AG04449 (cell line): ENCODE measurements around the gene PDZRN4.

Experiments
- CTCF ChIA-PET: fragments of 350-600 bp; formaldehyde crosslinking; extraction: SDS; loops from one replicate; lab custom pipeline; 2021; ENCODE audit warnings: antibody characterized with exemption; lab: Yijun Ruan, JAX
- POLR2A ChIA-PET: fragments of 400-600, 350-600 bp; formaldehyde crosslinking; extraction: SDS; loops from one replicate; lab custom pipeline; 2020; ENCODE audit warnings: antibody characterized with exemption, inconsistent platforms; lab: Yijun Ruan, JAX
- DNase-seq: peaks from one replicate; pipeline ENCODE4 v3.0.0-alpha.2; 2010; ENCODE audit warnings: low read depth, low spot score
- H3K4me3 ChIP-seq: 2 replicates; pipeline ENCODE4 v1.5.1; 2011; ENCODE audit warnings: low read depth, mild to moderate bottlenecking, control low read depth, low read length
- TF ChIP-seq, protein P1 (sequence below): IDR thresholded peaks from one replicate; pipeline ENCODE4 v1.5.1; 2011; ENCODE audit warnings: mild to moderate bottlenecking, moderate library complexity, low read length, control low read depth, inconsistent platforms; ENCODE audit not compliant: insufficient read depth; ENCODE audit errors: missing control alignments

PDZRN4 gene

DNA sequence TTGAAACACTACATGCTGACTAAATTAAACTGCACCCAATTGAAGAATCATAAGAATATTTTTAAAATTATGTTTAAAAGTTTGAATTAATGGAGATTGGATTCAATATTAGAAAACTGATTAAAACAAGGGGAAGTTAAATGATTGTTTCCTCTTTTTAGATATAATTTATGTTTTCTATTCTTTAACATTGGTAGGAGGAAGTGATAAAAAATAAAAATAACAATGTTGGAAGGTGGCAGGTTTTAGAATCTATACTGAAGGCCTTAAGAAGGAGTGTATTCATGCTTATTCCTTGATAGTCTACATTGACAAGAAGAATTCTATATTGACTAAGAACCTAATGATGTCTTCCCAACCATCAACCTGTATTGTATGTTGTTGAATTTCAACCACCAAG is 168.1 kb downstream of the PDZRN4 start:
- CTCF ChIA-PET: no interaction called here
- POLR2A ChIA-PET: no interaction called here
- TF ChIP-seq, protein P1, sequence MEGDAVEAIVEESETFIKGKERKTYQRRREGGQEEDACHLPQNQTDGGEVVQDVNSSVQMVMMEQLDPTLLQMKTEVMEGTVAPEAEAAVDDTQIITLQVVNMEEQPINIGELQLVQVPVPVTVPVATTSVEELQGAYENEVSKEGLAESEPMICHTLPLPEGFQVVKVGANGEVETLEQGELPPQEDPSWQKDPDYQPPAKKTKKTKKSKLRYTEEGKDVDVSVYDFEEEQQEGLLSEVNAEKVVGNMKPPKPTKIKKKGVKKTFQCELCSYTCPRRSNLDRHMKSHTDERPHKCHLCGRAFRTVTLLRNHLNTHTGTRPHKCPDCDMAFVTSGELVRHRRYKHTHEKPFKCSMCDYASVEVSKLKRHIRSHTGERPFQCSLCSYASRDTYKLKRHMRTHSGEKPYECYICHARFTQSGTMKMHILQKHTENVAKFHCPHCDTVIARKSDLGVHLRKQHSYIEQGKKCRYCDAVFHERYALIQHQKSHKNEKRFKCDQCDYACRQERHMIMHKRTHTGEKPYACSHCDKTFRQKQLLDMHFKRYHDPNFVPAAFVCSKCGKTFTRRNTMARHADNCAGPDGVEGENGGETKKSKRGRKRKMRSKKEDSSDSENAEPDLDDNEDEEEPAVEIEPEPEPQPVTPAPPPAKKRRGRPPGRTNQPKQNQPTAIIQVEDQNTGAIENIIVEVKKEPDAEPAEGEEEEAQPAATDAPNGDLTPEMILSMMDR: no peak
- no peak for DNase-seq
- H3K4me3 ChIP-seq: no peak overlapping the region

DNA sequence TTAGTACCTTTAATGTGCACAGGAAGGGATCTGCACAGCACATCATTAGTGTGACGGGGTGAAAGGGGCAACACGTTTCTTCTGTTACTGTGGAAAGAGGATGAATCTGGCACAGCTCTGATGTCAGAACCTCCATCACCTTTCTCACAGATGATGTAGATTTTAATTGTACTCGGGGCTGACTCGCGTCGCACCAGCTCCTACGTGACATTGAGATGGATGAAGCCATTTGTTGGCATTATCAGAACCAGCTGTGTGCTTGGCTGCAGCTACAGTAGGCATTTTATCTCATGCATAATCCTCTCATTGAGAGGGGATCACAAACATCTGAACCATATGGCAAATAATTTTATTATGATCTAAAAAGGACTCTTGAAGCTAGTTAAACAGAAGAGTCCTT is 173.6 kb downstream of the PDZRN4 start:
- DNase-seq: no peak
- H3K4me3 ChIP-seq: no peak overlapping the region
- TF ChIP-seq, protein P1: no peak
- CTCF ChIA-PET: no interaction called here
- POLR2A ChIA-PET: no interaction called here

DNA sequence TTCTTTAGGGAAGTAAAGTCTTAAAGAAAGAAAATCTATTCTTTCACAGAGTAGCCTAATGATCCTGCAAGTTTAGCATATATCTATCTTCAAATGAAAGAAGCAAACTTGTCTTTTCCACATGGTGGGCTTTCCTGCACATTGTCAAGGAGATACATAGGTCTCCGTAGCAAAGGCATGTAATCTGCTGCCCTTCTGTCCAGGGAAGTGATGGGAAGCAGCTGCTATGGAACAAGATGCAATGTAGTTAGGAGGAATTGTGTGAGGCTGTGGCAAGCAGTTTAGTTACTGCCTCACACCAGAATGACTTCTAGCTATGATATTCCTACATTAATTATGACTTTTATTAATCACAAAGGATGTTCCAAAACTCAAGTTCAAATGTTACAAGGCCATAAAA is 174.4 kb downstream of the PDZRN4 start:
- no peak overlapping the region for H3K4me3 ChIP-seq
- DNase-seq: no peak
- POLR2A ChIA-PET: no interaction called here
- CTCF ChIA-PET: no interaction called here
- TF ChIP-seq, protein P1: no peak

DNA sequence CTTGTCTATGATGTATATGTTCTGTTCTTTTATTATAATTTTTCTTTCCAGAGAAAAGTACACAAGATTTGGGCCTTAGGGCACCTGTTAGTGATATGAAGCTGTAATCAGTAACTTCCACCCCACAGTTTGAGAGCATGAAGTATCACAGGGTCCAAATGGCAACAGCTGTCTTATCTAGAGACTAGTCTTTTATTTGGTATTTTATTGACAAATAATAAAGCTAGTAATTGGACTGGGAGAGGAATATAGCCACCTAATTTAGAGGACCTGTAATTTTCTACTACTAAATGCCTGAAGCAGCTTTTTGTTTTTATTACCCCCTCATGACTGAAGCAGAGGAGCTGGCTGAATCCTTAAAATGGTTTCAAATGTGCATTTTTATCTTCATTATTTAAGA is 174.8 kb downstream of the PDZRN4 start:
- ChIA-PET POLR2A (no interaction called here), CTCF (no interaction called here)
- TF ChIP-seq, protein P1: no peak
- no peak overlapping the region for H3K4me3 ChIP-seq
- no peak for DNase-seq

DNA sequence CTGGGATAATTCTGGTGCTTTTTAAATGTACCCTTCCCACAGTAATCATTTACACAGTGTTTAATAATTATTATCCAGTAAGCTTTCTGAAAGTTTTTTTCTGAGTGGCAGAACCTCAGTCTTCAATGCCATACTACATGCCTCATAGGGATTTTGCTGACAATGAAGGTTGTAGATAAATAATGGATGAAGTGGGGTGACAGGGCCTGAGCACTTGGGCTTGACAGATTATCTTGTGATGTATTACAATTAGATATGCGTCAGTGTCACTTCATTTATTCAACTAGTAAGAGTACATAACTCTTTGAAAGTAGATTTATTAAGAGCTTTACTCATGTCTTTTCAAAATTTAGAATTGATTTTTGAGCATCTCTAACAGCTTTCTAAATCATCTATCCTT is 176.1 kb downstream of the PDZRN4 start:
- no peak overlapping the region for H3K4me3 ChIP-seq
- TF ChIP-seq, protein P1: no peak
- CTCF ChIA-PET: no interaction called here
- POLR2A ChIA-PET: no interaction called here
- DNase-seq: no peak

- no peak overlapping the region for H3K4me3 ChIP-seq
- TF ChIP-seq, protein P1: no peak
- no peak for DNase-seq
- POLR2A ChIA-PET: no interaction called here
- CTCF ChIA-PET: no interaction called here
These were observed 177.6 kb downstream of the PDZRN4 start for GRCh38 chr12:41365653-41366171.
